Heart left ventricle (tissue), 13 donors: ENCODE results near the gene ALPP.

Experiments
- CTCF ChIP-seq, 12 donors: fragments of 200-600 bp; sonication (generic) in 4 of 12; IDR thresholded peaks; one replicate each; pipeline versions ENCODE4 v1.5.0 to v1.8.0; 2018 to 2022; ENCODE audit warnings: antibody characterized with exemption in 12 of 12, mild to moderate bottlenecking in 5 of 12
- POLR2A ChIP-seq, 2 donors: fragments of 450-650 bp; IDR thresholded peaks; one replicate each; pipeline ENCODE4 v1.6.1; 2017; ENCODE audit warnings: antibody characterized with exemption in 2 of 2, mild to moderate bottlenecking in 2 of 2, moderate library complexity in 2 of 2
- donor health status: ischemic (EF 13 %, LVEDD 7.1; RV severe dilation, severe dysfunction).
- donor health status: DM: no; HTN: yes; CAD: no.
- donor health status: DM: no; HTN: no; CAD: no.
- donor health status: ischemic (EF 25% LVEDD 6.9; RV normal size, moderate dysfunction).
- donor health status: ischemic (EF 25% LVEDD 5.7; RV mildly dilated, moderate dysfunction).
- donor health status: ischemic (EF 35%, LVEDD 5.7; RV mildly dilated, moderate dysfunction).
- donor health status: nonischemic (EF 11% LVEDD 7.7; RV severe dilation, severe dysfunction).
- donor health status: DM: yes; HTN: yes; CAD: no.
- donor health status: PGD.
- donor health status: ischemic (EF 29% LVEDD 5.4; RV normal size, mild dysfunction).
- donor health status: nonischemic (EF 23%, LVEDD 6.1; RV moderate dilation, normal function).

GRCh38 chr2:232396683-232397082, 18.1 kb downstream of the ALPP start:
- no peak for TF ChIP-seq CTCF (IDR thresholded peaks at IDR 0.05)
- no peak for TF ChIP-seq POLR2A (IDR thresholded peaks at IDR 0.05)
